Occipital lobe (tissue), 2 donors: ENCODE results near the gene EDC3. TPM values are rescaled to one million over a fixed set of nuclear protein-coding genes. Genes with fewer than 3 reads are reported as not detected.
"Not testable (repeated sequence)": the region's sequence is repeated elsewhere in the genome, so short reads cannot be mapped to it uniquely, and the experiment has no call there.

Experiments used
- DNase-seq: peaks from one replicate; lab custom pipeline; 2025; lab: John Stamatoyannopoulos, UW
- total RNA-seq: library from RNA; depleted of rRNA; stranded (reverse); fragments of >200 nt; gene quantifications from one replicate; pipeline ENCODE4 v1.2.3, GENCODE V29; 2014

The EDC3 gene
- total RNA-seq, result 12.9 TPM

- peak; percentile 78 for DNase-seq
These were observed at the start of gene EDC3 for GRCh38 chr15:74695597-74696397. EDC3 (minus strand) TSS chr15:74696024; CDS start chr15:74675124, 20,900 bp downstream.

- no peak for DNase-seq
These were observed 46.6 kb upstream of the EDC3 start for GRCh38 chr15:74742422-74742821.

- not testable (repeated sequence) for DNase-seq
These were observed 42.4 kb upstream of the EDC3 start for GRCh38 chr15:74738239-74738638.

GRCh38 chr15:74735305-74735704, 39.5 kb upstream of the EDC3 start:
- DNase-seq, result no peak

GRCh38 chr15:74733269-74733668, 37.4 kb upstream of the EDC3 start:
- no peak for DNase-seq

- DNase-seq, result no peak
These were observed 37.0 kb upstream of the EDC3 start for GRCh38 chr15:74732846-74733245.

- no peak for DNase-seq
These were observed 34.9 kb upstream of the EDC3 start for GRCh38 chr15:74730619-74731316.

- DNase-seq, result not testable (repeated sequence)
These were observed 33.5 kb upstream of the EDC3 start for GRCh38 chr15:74729372-74729771.

- not testable (repeated sequence) for DNase-seq
These were observed 32.9 kb upstream of the EDC3 start for GRCh38 chr15:74728699-74729098.

GRCh38 chr15:74727727-74728126, 31.9 kb upstream of the EDC3 start:
- no peak for DNase-seq

- DNase-seq, result no peak
These were observed 30.9 kb upstream of the EDC3 start for GRCh38 chr15:74726774-74727164.

- DNase-seq, result no peak
These were observed 30.3 kb upstream of the EDC3 start for GRCh38 chr15:74725845-74726773.

GRCh38 chr15:74725225-74725774, 29.5 kb upstream of the EDC3 start, which contains the start of gene CYP1A1:
CYP1A1 (minus strand) TSS chr15:74725528; CDS start chr15:74723097, 2,431 bp downstream.
- no peak for DNase-seq

GRCh38 chr15:74724570-74725224, 28.9 kb upstream of the EDC3 start:
- DNase-seq, result no peak

GRCh38 chr15:74723754-74724334, 28.0 kb upstream of the EDC3 start:
- DNase-seq, result no peak

- DNase-seq, result no peak
These were observed 27.4 kb upstream of the EDC3 start for GRCh38 chr15:74723187-74723586.

GRCh38 chr15:74722591-74722990, 26.8 kb upstream of the EDC3 start:
- DNase-seq, result no peak

GRCh38 chr15:74716651-74717050, 20.8 kb upstream of the EDC3 start:
- DNase-seq, result no peak

GRCh38 chr15:74712311-74712710, 16.5 kb upstream of the EDC3 start:
- DNase-seq, result no peak

- DNase-seq, result no peak
These were observed 14.7 kb upstream of the EDC3 start for GRCh38 chr15:74710319-74711094.
